Upper lobe of left lung (tissue), 4 donors: ENCODE measurements around the gene GRID1.

Experiments used
- EP300 ChIP-seq, 4 donors: sonication (generic); formaldehyde crosslinking; IDR thresholded peaks; one replicate each; pipeline ENCODE4 v1.5.1; 2017; ENCODE audit warnings: antibody characterized with exemption in 4 of 4, control low read depth in 2 of 4
- POLR2A ChIP-seq, 4 donors: fragments of 450-650 bp; IDR thresholded peaks; one replicate each; pipeline ENCODE4 v1.5.1; 2016 to 2017; ENCODE audit warnings: antibody characterized with exemption in 4 of 4, mild to moderate bottlenecking in 2 of 4
- TF ChIP-seq, protein P1 (sequence below), 6 experiments: fragments of 450-650 bp in 4 of 6; fragments of 200-600 bp in 2 of 6; sonication (generic) in 2 of 6; IDR thresholded peaks; one replicate each; pipeline ENCODE4 v1.5.1; 2016 to 2019; ENCODE audit warnings: antibody characterized with exemption in 6 of 6

DNA sequence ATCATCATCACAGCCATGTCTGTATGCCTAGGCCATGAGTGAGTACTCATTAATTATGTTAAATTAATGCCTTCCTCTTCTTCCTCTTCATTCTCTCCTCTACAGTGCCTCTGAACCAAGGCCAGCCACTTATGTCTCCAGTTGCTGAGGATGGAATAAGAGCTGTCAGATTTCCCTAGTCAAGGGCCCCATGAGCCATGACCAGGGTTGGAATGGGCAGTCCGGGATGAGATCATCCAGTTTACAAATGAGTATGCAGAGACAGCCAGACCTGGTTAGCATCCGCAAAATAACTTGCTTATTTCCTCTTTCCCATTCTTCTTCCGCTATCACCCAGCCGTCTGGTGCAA, 342.7 kb downstream of the GRID1 start:
- TF ChIP-seq, protein P1, sequence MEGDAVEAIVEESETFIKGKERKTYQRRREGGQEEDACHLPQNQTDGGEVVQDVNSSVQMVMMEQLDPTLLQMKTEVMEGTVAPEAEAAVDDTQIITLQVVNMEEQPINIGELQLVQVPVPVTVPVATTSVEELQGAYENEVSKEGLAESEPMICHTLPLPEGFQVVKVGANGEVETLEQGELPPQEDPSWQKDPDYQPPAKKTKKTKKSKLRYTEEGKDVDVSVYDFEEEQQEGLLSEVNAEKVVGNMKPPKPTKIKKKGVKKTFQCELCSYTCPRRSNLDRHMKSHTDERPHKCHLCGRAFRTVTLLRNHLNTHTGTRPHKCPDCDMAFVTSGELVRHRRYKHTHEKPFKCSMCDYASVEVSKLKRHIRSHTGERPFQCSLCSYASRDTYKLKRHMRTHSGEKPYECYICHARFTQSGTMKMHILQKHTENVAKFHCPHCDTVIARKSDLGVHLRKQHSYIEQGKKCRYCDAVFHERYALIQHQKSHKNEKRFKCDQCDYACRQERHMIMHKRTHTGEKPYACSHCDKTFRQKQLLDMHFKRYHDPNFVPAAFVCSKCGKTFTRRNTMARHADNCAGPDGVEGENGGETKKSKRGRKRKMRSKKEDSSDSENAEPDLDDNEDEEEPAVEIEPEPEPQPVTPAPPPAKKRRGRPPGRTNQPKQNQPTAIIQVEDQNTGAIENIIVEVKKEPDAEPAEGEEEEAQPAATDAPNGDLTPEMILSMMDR (IDR thresholded peaks at IDR 0.05) = no peak
- no peak for TF ChIP-seq POLR2A (IDR thresholded peaks at IDR 0.05)
- no peak for TF ChIP-seq EP300 (IDR thresholded peaks at IDR 0.05)
